Measurements from ENCODE around the gene PKN1.

PKN1 gene

GRCh38 chr19:14516746-14517438 lies 83.8 kb downstream of the PKN1 start:
- DNase-seq: no peak

GRCh38 chr19:14517446-14517839 lies 84.3 kb downstream of the PKN1 start:
- DNase-seq: no peak

- peak in 1 of 2 experiments; percentile 21 for DNase-seq
Measured at GRCh38 chr19:14517840-14518505, 84.9 kb downstream of the PKN1 start, which contains the start of gene DNAJB1. TSS of gene DNAJB1 (minus strand) at chr19:14518397. CDS start at chr19:14518349, 48 bp downstream.

GRCh38 chr19:14519245-14519859 lies 86.2 kb downstream of the PKN1 start:
- no peak for DNase-seq

- no peak for DNase-seq
Measured at GRCh38 chr19:14519860-14520407, 86.8 kb downstream of the PKN1 start.

- DNase-seq: no peak
Measured at GRCh38 chr19:14520543-14520942, 87.4 kb downstream of the PKN1 start.

Measured in cerebellar nuclear complex (tissue), 1 donor.